Kidney epithelial cell (primary cell): Measurements from ENCODE around the gene AGBL1. TPM values are rescaled to one million over a fixed set of nuclear protein-coding genes. Genes with fewer than 3 reads are reported as not detected.

ENCODE experiments used
- DNase-seq: peaks from one replicate; pipeline ENCODE4 v3.0.0-alpha.2; 2010; ENCODE audit warnings: low read depth
- H3K27me3 ChIP-seq: 2 replicates; pipeline ENCODE4 v1.6.0; 2011; ENCODE audit warnings: low read length; ENCODE audit not compliant: control insufficient read depth, insufficient read depth
- H3K36me3 ChIP-seq: 2 replicates; pipeline ENCODE4 v1.5.1; 2011; ENCODE audit warnings: low read length; ENCODE audit not compliant: control insufficient read depth, insufficient read depth
- H3K4me3 ChIP-seq: 2 replicates; pipeline ENCODE4 v1.5.1; 2011; ENCODE audit warnings: low read depth, mild to moderate bottlenecking, control low read depth, low read length
- CTCF ChIP-seq: IDR thresholded peaks from 2 replicates; pipeline ENCODE4 v1.5.1; 2011; ENCODE audit warnings: mild to moderate bottlenecking, moderate library complexity, low read length, control low read depth, inconsistent platforms; ENCODE audit not compliant: insufficient read depth, poor library complexity, severe bottlenecking
- total RNA-seq: library from RNA; depleted of rRNA; stranded (reverse); fragments of >200 nt; gene quantifications from 2 replicates; pipeline ENCODE4 v1.2.3, GENCODE V29; 2015

The AGBL1 gene
- total RNA-seq, 1 donor from 2014 or later, result not detected

GRCh38 chr15:86842199-86842598 lies 762.5 kb downstream of the AGBL1 start:
- H3K27me3 ChIP-seq, result no peaks in the 10 kb centered on the region
- DNase-seq, result no peak
- no peak overlapping the region for H3K4me3 ChIP-seq
- H3K36me3 ChIP-seq, result no peaks in the 10 kb centered on the region
- no peak for TF ChIP-seq CTCF

- no peak for TF ChIP-seq CTCF
- no peak for DNase-seq
- no peaks in the 10 kb centered on the region for H3K27me3 ChIP-seq
- no peaks in the 10 kb centered on the region for H3K36me3 ChIP-seq
- H3K4me3 ChIP-seq, result no peak overlapping the region
Observed at GRCh38 chr15:86846036-86846435, 766.4 kb downstream of the AGBL1 start.

GRCh38 chr15:86849136-86849535 lies 769.5 kb downstream of the AGBL1 start:
- H3K36me3 ChIP-seq, result no peaks in the 10 kb centered on the region
- H3K4me3 ChIP-seq, result no peak overlapping the region
- TF ChIP-seq CTCF, result no peak
- H3K27me3 ChIP-seq, result no peaks in the 10 kb centered on the region
- DNase-seq, result no peak

- Histone ChIP-seq H3K36me3 (no peaks in the 10 kb centered on the region), H3K27me3 (no peaks in the 10 kb centered on the region), H3K4me3 (no peak overlapping the region)
- DNase-seq, result no peak
- no peak for TF ChIP-seq CTCF
Observed at GRCh38 chr15:86849558-86850285, 770.1 kb downstream of the AGBL1 start.

GRCh38 chr15:86850939-86851338 lies 771.3 kb downstream of the AGBL1 start:
- DNase-seq, result no peak
- Histone ChIP-seq H3K27me3 (no peaks in the 10 kb centered on the region), H3K4me3 (no peak overlapping the region), H3K36me3 (no peaks in the 10 kb centered on the region)
- TF ChIP-seq CTCF, result no peak

GRCh38 chr15:86852741-86853140 lies 773.1 kb downstream of the AGBL1 start:
- Histone ChIP-seq H3K27me3 (no peaks in the 10 kb centered on the region), H3K4me3 (no peak overlapping the region), H3K36me3 (no peaks in the 10 kb centered on the region)
- no peak for TF ChIP-seq CTCF
- DNase-seq, result no peak
